CD4-positive, alpha-beta T cell treated with Interleukin-10 for 1 hour (primary cell): ENCODE data around the gene DHRS7B.
"Not testable (repeated sequence)": the region's sequence is repeated elsewhere in the genome, so short reads cannot be mapped to it uniquely, and the experiment has no call there.

Source experiments
- DNase-seq: peaks from one replicate; pipeline ENCODE4 v3.0.0-alpha.2; 2020

The DHRS7B gene, protein sequence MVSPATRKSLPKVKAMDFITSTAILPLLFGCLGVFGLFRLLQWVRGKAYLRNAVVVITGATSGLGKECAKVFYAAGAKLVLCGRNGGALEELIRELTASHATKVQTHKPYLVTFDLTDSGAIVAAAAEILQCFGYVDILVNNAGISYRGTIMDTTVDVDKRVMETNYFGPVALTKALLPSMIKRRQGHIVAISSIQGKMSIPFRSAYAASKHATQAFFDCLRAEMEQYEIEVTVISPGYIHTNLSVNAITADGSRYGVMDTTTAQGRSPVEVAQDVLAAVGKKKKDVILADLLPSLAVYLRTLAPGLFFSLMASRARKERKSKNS

GRCh38 chr17:21126645-21127508, at the start of gene DHRS7B:
Gene DHRS7B, plus strand, starts transcription at chr17:21126964. Its CDS starts 8 bp downstream, at chr17:21126972.
- DNase-seq = peak; percentile 98

- DNase-seq = no peak
Observed at GRCh38 chr17:21077281-21077680, 49.5 kb upstream of the DHRS7B start.

DNA sequence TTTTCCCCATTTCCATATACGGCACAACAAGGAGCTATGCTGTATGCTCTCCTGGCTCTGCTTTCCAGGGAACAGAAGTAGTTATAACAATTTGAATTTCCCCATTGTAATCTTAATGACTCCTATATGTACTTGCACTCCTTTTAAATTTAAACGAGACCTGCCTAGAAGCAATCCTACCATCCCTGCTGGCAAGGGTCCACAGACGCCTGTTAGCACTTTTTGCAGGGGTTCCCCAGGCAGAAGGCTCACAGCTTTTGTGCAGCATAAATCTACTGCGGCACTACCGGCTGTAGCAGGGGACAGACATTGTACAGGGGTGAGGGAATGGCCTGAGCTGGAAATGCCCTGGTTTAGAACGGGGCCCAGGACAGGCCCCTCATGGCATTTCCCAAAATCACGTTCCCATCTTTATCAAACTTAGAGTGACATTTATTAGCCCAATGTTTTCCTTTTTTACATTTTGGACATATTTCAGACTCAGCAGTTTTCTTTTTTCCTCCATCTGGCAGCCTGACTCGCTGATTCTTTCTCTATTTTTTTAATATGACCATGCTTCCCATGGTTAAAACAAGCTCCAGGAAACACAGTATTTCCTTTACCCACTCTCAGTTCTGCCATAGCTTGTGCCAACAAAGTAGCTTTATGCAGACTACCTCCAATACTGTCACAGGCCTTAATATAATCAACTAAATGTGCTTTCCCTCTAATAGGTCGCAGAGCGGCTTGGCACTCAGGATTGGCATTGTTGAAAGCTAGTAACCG, 48.6 kb upstream of the DHRS7B start:
- DNase-seq = no peak

DNA sequence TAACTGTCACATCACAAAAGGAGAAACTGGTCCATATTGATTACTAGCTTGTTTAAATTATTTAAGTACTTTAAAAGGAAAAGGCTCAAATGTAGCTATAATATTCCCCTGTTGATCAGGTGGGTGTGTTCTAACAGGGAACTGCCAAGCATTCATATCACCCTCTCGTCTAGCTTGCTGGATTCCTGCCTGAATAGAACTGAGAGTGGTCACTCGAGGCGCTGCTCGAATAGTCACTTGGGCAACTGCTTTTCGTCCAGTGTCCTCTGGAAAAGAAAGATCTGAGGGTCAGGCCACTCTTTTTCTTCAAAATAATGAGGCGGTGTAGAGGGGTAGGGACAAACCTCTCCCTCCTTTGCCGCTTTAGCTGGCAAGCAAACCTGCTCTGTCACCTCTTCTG, 47.6 kb upstream of the DHRS7B start:
- DNase-seq = no peak

DNA sequence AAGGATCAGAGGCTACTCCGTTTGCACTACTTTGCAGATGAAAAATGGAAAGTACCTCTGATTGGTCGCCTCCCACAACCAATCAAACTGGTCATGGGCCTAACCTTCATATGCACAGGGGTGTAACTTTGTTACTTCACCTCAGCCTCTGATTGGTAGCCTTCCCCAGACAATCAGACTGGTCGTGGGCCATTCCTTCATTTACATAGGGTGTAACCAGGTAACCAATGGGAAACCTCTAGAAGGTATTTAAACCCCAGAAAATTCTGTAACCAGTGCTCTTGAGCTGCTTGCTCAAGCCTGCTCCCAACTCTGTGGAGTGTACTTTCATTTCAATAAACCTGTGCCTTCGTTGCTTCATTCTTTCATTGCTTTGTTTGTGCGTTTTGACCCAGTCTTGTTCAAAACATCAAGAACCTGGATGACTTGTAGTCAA, 44.7 kb upstream of the DHRS7B start:
- DNase-seq = no peak

GRCh38 chr17:21085280-21085679, 41.5 kb upstream of the DHRS7B start:
- DNase-seq = not testable (repeated sequence)

- DNase-seq = no peak
Observed at GRCh38 chr17:21085707-21086106, 41.1 kb upstream of the DHRS7B start.

DNA sequence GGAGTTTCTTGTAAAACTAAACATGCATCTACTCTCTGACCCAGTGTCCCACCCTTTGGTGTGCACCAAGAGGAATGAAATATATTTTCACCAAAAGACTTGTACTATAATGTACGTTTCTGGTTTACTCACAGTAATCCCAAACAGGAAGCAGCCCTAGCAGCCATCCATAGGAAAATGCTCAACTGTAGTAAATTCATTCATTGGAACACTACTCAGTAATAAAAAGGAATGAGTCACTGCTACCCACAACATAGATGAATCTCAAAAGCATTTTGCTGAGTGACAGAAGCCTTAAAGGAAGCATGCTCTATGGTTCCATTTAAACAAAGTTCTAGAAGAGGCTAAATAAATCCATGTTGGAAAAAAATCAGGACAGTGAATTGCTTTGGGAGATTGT, 37.6 kb upstream of the DHRS7B start:
- no peak for DNase-seq

- DNase-seq = no peak
Observed at GRCh38 chr17:21089933-21090901, 36.5 kb upstream of the DHRS7B start.

DNA sequence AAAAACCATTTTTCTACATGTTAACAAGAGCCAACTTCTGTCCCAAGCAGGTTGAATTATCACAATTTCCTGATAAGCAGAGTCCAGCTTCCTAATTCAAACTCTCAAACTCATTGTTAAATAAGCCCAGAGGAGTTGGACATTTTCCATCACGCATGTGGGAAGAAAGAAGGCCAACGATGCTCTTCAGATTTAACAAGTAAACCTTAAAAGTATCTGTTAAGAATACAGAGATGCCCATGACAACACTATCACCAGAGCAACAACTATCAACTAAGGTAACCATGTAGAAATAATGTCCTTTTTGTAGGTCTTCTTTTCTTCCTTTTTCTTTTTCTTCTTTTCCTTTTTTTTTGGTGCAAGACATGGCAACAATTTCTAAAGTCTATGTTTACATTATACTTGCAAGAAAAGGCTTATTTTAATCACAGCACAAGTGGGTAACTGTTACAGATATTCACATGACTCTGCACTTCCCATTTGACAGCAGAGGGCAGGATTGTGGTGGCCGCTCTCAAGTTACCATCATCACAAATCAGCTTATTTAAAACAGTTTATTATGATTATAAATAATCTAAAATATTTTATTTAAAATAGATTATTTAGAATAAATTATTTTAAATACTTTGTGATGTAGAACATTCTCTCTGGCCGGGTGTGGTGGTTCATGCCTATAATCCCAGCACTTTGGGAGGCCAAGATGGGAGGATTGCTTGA, 35.7 kb upstream of the DHRS7B start:
- no peak for DNase-seq

- DNase-seq = no peak
Observed at GRCh38 chr17:21094298-21094704, 32.5 kb upstream of the DHRS7B start.

GRCh38 chr17:21095735-21096134, 31.0 kb upstream of the DHRS7B start:
- no peak for DNase-seq

DNA sequence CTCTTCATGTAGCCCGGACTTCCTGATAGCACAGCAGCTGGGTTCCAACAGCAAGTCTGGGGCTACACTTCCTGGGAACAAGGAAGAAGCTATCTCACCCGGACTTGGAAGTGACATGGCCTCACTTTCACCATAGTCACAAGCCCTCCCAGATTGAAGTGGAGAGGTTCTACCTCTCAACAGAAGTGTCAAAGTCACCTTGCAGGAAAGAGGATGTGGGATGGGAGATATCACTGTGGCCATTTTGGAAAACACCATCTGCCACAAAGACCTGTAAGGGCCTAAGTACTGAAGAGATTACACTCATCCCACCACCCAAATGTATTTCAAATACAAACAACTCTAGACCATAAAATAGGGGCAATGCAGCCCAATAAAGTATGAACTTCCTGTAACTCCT, 29.9 kb upstream of the DHRS7B start:
- DNase-seq = no peak

- DNase-seq = peak; percentile 71
Observed at GRCh38 chr17:21098934-21099689, 27.7 kb upstream of the DHRS7B start.

GRCh38 chr17:21100636-21101035, 26.1 kb upstream of the DHRS7B start:
- no peak for DNase-seq

DNA sequence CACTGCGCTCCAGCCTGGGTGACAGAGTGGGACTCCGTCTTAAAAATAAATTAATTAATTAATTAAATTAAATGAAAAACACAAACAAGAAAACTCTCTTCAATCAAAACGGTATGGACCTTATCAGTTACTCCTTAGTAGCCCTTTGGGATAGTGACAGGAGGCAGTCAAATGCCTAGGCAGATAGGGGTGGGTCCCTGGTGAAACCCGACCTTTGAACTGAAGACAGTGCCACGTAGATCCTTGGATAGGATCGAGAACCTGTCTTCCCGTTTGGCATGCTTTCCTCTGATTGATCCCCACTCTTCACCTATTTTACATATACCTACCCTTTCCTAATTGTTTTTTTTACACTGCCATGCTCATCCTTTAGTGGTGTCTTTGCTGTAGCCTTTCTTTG, 22.2 kb upstream of the DHRS7B start:
- no peak for DNase-seq

- DNase-seq = no peak
Observed at GRCh38 chr17:21105064-21105894, 21.5 kb upstream of the DHRS7B start.

GRCh38 chr17:21106316-21106715, 20.4 kb upstream of the DHRS7B start:
- DNase-seq = no peak

DNA sequence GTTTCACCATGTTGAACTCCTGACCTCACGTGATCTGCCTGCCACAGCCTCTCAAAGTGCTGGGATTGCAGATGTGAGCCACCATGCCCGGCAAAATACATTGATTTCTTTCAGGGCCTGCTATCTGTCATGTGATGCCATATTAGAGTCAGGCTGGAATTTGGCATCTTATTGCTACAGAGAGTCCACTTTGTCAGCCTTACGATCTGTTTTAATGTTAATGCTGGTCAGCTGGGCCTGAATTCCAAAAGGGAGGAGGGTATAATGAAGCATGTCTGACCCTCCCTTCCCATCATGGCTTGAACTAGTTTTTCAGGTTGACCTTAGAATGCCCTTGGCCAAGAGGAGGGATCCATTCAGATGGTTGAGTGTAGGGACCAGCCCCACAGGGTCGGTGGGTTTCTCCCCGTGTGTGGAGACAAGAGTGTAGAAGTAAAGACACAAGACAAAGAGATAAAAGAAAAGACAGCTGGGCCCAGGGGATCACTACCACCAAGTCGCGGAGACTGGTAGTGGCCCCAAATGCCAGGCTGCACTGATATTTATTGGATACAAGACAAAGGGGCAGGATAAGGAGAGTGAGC, 19.6 kb upstream of the DHRS7B start:
- not testable (repeated sequence) for DNase-seq
